NCI-H2081 treated with DMSO at 0.1 percent for 48 hours (cell line): ENCODE measurements around the gene ATOX1.
"Not testable (repeated sequence)": the region's sequence is repeated elsewhere in the genome, so short reads cannot be mapped to it uniquely, and the experiment has no call there.

Source experiments
- DNase-seq: peaks from one replicate; lab custom pipeline; 2025; lab: John Stamatoyannopoulos, UW

The ATOX1 gene

DNA sequence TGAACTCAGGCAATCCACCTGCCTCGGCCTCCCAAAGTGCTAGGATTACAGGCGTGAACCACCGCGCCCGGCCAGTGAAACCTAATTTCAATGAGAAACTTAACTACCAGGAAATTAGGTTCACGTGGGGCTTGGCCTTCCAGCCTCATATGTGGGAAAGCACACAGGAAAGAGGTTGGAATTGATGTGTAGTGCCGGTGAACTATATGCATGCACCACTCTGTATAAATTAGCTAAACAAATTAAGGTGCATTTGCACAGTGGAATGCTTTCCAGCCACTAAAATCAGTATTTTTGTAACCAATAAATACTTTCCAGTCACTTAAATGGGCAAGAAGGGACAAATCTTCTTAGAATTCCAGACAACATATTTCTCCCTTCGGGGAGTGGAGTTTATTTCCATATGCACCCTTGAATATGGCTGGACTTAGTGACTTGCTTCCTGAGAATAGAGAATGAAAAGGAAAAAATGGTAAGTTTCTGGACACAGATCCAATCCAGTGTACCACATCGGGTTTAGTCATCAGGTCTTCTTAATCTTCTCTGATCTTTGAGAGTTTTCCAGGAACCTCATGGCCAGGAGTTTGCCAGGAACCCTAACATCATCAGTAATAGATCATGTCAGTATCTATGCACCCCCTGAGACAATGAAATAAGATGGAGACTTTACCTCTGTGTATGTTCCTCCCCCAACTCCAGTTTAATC, 24.9 kb downstream of the ATOX1 start:
- no peak for DNase-seq

- no peak for DNase-seq
Observed at GRCh38 chr5:151730381-151730780, 28.1 kb downstream of the ATOX1 start.

DNA sequence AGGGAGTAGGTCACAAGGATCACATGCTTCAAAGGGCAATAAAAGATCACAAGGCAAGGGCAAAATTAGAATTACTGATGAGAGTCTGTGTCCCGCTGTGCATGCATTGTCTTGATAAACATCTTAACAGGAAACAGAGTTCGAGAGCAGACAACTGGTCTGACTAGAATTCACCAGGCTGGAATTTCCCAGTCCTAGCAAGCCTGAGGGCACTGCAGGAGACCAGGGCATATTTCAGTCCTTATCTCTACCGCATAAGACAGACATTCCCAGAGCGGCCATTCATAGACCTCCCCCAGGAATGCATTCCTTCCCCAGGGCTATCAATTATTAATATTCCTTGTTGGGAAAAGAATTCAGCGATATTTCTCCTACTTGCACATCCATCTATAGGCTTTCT, 28.8 kb downstream of the ATOX1 start:
- not testable (repeated sequence) for DNase-seq

GRCh38 chr5:151724360-151724759, 34.1 kb downstream of the ATOX1 start:
- DNase-seq, result no peak

- DNase-seq, result no peak
Observed at GRCh38 chr5:151722546-151722945, 35.9 kb downstream of the ATOX1 start.

DNA sequence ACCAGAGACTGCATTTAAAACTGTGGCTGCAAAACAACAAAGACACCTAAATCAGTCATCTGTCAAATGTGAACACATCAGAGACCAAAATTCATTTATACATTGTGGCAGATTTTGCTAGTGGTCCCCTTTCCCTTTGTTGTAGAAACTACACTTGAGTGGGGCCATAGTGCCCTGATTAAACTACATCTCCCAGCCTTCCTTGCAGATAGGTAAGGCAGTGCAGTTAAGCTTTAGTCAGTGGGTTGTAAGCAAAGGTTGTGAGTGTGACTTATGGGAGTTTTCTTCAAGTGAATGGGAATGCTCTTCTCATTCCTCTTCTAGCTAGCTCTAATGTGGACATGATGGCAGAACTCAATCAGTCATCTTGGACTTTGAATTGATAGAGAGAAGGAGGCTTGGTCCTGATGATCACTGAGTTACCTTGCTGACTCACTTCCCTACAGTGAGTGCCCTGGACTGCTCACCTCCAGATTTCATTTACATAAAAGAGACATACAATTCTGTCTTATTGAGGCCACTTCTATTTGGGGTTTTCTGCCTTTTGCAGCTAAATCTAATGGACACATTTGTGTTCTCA, 36.5 kb downstream of the ATOX1 start:
- no peak for DNase-seq

GRCh38 chr5:151721087-151721646, 37.3 kb downstream of the ATOX1 start:
- DNase-seq, result no peak

DNA sequence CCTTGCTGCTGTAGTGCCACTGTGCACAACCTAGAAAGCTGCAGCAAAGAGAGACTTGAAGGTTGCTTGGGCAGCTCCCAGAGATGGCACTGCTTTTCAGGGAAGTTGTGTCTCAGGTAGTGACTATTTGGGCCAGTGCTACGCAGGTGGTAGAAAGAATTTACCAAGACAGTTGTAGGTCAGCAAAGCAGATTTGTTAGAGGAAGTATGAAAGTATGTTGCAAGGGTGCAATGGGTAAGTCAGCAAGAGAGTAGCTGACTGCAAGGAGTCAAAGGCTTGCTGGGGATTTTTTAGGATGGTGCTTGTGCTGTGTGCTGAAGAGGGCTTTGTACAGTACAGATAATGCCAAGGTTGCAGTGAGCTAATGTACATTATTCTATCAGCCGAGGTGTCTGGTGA, 38.2 kb downstream of the ATOX1 start:
- DNase-seq, result no peak

DNA sequence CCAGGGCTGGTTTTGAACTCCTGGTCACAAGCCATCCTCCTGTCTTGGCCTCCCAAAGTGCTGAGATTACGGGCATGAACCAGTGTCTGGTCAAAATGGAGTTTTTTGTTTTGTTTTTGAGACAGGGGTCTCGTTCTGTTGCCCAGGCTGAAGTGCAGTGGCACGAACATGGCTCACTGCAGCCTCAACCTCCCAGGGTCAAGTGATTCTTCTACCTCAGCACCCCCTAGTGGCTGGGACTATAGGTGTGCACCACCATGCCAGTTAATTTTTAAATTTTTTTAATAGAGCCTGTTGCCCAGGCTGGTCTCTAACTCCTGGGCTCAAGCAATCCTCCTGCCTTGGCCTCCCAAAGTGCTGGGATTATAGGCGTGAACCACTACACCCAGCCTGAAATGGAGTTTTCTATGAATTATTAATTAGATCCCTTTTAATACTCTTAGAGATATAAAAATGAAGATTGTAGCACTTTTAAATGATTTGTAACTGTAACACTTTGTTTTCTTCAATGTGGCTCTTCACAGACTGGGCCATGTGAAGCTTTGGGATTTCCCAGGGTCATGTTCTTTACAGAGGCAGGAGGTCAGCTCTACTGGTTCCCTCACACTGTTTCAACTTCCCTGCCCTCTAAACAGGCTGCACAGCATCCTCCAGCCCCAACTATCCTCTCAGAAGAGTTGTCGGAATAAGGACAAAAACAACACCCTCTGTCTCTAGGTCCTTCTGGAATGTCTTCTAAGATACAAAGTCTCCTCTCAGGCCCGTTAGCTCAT, 39.0 kb downstream of the ATOX1 start:
- no peak for DNase-seq

DNA sequence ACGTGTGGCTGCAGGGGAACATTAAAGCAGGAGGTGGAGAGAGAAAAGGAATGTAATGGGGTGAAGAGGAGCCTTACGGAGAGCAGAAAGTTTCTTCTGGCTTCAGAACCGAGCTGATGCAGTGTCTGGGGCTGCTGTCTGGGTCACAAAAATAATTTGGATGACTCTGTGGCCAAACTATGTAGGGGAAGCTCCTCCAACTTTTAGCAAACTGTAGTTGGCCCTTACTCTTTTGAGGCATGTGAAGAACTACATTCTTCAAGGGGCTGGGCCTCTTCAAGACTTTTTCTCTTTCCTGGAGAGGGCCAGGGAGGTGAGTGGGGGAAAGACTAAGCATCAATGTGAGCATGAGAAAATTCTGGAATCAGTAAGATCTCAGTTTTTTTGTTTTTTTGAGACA, 39.8 kb downstream of the ATOX1 start:
- DNase-seq, result no peak

- DNase-seq, result no peak
Observed at GRCh38 chr5:151718153-151718552, 40.3 kb downstream of the ATOX1 start.

GRCh38 chr5:151717416-151717815, 41.0 kb downstream of the ATOX1 start:
- no peak for DNase-seq

DNA sequence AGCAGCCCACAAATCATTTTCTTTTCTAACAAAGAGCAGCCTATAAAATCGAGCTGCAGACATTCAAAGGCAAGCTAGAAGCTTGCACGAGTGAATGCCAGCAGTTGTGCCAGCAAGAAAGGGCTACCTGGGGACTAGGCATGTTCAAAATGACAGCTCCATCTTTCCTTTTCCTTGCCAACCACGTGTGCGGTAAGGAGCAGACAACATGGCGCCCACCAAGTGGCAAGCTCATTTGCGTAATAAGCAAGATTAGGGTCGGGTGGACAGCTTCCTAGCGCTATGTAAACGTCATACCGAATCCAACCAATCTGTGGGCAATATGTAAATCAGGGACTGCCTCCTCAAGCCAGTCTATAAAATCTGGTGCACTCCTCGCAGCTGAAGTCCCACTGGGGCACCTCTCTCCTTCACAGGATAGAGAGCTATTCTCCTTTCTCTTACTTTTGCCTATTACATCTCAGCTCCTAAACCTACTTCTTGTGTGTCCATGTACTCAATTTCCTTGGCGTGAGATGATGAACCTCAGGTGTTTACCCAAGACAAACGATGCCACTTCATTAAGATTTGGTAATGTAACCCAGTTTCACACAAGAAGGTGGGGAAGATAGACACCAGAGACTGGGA, 49.2 kb downstream of the ATOX1 start:
- no peak for DNase-seq

- DNase-seq, result no peak
Observed at GRCh38 chr5:151708126-151708525, 50.3 kb downstream of the ATOX1 start.

GRCh38 chr5:151707567-151707966, 50.9 kb downstream of the ATOX1 start:
- no peak for DNase-seq

DNA sequence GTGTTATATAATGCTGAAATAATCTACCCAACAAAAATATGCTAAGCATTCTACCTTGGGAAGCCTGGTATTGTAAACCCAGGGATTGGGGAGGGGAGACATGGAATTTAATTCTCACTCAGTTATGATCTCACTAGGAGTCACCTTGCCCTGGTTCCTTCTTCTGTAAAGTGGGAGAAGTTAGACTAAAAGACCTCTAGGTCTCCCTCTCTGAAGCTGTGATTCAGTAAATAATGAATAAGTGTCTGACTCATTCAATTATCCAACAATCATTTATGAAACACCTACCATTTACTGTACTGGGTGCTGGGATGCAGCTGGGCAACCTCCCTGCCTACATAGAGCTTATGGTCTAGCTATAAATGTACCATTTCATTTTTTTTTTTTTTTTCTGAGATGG, 51.5 kb downstream of the ATOX1 start:
- DNase-seq, result no peak

DNA sequence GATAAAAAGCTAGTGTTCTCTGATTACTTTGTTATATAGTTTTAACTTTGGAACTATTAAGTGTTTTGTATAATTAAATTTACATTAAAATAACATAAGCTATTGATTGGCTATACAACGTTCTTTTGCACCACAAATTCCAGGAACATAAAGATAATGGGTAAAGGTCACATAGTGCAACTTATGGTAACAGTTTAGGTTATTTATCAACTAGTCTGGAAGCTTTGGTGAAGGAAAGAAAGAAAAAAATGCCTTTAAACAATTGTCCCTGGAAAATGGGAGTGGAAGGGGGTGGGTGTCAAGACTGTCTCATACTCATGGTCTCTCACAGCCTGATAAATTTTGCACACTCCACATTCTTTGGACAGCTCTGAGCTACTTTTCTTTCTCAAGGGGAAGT, 54.7 kb downstream of the ATOX1 start:
- DNase-seq, result no peak

DNA sequence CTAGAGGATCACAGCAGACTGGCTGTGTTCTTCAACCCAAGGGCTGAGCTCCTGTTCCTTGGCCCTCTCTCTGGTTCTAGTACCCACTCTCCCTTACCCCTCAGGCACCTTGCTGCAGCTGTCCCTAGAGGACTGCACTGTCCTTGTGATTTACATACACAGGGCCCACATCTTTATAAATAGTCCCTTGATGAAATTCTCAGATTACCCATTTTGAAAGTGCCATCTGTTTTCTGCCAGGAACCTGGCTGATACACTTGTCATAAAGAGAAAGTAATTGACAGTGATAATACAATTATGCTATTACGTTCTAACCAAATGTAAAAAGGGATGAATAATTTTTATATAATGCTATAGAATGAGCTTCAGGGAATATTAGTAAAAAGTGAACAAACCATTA, 55.2 kb downstream of the ATOX1 start:
- no peak for DNase-seq

- no peak for DNase-seq
Observed at GRCh38 chr5:151700820-151701219, 57.6 kb downstream of the ATOX1 start.

- no peak for DNase-seq
Observed at GRCh38 chr5:151700296-151700695, 58.1 kb downstream of the ATOX1 start.

GRCh38 chr5:151699071-151699901, 59.1 kb downstream of the ATOX1 start:
- DNase-seq, result no peak

- DNase-seq, result not testable (repeated sequence)
Observed at GRCh38 chr5:151698081-151698480, 60.4 kb downstream of the ATOX1 start.
